ENCODE measurements around the gene GHRHR.

GHRHR gene

DNA sequence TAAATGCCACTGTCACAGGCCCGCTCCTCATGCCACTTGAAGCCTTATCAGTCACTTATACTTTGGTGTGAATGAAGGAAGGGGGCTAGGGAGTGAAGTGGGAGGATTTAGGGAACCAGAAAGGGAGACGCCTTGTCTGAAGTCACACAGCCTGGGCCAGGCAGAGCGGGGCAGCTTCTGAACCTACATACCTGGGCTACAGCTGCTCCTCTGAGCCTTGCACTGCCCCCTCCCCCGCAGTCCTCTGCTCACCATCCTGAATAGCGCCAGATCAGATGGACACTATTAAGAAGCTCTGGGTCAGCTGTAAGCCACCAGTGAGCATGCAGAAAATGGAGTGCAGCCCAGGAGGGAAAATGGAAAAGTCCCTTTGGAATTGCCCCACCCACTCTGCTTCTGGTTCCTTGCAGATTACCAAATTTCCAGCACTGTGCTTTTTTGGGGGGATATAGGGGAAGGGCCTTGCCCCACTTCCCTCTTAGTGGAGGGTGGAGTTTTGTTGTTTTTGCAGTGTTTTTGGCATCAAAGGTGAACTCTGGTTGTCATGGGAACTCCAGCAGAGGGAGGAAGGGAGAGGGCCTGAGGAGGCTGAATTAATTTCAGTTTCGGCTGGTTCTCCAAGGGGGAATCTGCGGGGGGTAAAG lies 53.4 kb downstream of the GHRHR start:
- DNase-seq, result no peak

DNA sequence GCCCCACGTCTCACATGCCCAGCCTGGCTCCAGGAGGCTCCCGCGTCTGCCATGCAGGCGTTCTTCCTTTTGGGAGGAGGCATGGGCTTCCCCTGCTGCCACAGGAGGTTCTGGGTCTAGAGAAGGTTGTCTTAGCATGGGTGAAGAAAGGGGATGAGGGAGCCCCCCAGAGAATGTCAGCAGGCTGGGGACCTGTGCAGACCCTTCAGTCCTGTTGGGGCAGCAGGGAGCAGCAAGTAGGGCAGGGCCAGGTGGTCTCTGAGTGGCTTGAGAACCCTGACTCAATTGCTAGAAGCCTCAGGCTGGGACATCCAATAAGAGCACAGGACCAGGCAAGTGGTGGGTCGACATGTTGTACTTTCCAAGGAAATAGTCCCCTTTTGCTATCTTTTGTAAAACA lies 54.0 kb downstream of the GHRHR start:
- DNase-seq, result no peak

DNA sequence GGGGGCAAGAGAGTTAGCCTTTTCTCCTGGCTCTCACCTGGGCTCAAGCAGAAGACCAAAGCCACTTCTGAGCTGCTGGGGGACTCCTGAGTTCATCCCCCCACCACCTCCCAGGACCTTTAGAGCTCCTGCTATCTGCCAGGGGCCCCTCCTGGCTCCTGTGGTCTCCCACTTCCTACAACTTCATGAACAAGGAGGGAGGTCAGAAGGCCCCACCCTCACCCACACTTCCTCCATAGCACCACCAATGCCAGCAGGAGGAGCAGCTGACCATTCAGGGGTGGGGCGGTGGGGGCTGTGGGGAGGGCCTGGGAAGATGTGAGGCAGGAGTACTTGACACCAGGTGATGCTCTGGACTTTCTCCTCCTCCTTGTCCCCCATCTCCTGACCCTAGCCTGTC lies 55.8 kb downstream of the GHRHR start:
- DNase-seq, result no peak

DNA sequence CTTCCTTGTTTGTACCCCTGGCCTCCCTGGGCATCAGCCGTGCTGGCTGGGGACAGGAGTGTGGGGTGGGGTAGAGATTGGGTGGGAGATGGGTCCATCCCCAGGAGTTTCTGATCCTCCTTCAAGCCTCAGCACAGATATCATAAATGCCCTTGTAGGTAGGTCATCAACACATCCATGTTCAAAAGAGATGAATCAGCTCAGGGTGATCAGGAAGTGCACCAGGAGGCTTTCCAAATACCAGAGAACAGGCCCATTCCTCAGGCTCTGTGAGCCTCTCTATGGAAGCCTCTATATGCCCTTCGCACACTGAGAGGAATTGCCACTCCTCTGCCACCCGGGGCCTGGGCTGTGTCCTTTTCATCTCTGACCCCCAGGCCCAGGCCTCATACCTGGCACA lies 56.4 kb downstream of the GHRHR start:
- DNase-seq, result no peak

DNA sequence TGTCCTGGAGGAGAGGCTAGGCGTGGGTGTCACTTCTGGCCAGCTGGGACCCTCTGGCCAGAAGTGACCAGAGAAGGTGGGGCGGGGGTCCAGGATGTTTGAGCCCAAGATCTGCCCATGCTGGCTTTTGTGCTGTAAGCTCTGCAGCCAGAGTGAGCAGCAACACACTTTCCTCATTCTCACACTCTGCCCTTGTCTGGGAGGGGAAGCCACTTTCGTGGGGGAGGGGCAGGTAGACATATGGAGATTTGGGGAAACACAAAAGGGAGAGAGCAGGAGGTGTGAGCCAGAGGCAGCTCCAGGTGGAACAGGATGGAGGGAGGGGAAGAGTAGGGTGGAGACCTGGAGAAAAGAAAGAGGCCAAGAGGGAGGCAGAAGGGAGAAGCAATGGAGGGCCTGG lies 56.9 kb downstream of the GHRHR start:
- no peak for DNase-seq

DNA sequence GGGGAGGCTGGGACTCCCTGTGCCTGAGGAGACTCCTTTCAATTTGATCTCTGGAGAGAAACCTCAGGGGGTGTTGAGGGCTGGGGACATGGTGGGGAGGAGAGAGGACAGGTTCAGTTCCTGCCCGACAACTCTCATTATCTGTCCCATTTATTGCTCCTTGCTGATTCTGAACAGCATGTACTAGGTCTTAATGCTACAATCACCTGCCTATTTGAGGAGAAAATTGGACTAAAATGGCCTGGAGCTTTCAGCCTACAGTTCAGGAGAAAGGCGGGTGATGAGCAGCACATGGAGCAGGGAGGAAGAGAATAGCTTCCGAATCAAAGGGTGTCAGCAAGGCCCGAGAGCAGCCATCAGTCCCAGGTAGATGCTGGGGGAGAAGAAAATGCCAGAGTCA lies 58.4 kb downstream of the GHRHR start:
- DNase-seq, result no peak

DNA sequence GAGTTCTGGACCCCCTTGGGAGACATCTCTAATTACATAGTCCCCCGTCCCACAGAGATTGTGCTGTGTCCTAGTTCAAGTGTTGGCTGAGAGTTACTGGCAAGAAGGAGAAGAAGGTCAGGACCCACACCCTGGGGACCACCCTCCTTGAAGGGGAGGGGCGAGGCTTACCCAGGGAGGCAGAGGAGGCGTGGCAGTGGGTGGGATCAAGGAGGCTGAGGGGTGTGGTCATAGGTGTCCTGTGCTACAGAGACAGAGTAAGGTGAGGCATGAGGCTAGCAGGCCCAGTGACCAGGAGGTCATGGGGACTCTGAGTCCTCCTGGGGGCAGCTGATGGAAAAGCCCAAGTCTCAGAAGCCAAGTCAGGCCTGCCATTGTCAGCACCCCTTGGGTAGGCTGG lies 59.0 kb downstream of the GHRHR start:
- no peak for DNase-seq

DNA sequence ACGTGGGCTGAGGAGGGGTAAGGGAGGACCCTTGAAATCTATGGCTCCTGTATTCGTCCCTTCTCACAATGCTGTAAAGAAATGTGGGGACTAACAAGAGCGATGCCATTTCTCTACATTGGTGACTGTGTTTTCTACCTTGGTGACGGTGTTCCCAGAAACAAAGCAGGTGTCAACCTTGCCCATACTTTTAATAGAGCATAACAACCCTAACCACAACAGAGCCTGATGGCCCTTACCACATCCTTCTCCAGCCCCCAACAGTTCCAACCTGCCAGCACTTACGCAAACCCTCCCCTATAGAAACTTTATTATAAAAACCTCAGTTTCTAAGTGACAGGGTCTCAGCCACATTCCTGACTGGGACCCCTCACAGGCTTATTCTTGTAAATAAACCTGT lies 60.1 kb downstream of the GHRHR start:
- no peak for DNase-seq

DNA sequence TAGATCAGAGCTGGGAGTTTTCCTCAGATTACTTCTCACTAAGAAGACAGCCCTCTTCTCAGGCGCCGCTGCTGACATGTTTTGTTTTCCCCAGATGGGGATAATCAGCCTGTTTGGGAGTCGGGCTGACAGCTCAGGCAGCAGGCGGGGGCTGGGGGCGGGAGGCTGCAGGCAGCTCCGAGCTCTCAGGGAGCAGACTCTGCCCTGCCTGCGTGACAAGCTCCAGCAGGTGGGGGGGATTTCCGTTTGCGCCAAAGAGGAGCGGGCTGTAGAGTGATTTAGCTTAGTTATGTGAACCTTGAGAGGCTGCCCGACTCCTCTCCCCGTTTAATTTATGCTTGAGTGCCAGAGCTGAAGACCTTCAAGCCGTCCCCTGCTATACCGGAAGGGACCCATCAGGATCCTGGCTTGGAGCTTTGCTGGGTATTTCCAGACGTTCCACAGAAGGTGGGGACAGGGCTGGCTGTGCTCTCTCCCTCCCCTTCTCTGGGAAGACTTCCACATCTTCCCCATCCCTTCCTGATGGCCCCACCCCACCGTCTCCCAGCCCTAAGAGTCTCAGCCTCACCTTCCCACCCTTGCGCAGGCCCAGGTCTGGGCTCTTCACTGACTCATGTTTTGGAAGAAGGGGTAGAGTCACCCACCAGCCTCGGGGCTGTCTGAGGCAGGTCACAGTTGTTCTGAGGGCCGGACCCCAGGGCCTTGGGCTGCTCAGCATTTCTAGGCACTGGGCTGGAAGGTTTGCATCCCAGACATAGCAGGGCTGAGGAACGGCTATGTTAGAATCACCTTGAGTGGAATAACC lies 63.6 kb downstream of the GHRHR start:
- no peak for DNase-seq

DNA sequence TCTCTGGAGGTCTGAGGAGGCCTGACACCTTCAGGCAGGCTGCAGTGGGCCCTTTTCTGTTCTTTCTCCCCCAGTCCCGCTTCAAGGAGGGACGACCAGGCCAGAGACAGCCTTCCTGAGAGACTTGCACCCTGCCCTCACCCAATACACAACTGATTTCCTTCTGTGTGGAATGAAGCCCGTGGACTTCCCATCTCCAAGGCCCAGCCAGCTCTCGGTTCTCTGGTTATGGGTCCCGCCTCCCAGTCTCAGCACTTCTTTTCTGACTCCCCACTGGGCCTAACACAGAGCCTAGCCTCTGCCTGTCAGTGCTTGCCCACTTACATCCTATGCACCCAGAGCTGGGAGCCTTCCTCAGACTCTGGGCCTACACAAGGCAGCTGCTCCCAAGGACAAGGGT lies 64.3 kb downstream of the GHRHR start:
- DNase-seq, result no peak

DNA sequence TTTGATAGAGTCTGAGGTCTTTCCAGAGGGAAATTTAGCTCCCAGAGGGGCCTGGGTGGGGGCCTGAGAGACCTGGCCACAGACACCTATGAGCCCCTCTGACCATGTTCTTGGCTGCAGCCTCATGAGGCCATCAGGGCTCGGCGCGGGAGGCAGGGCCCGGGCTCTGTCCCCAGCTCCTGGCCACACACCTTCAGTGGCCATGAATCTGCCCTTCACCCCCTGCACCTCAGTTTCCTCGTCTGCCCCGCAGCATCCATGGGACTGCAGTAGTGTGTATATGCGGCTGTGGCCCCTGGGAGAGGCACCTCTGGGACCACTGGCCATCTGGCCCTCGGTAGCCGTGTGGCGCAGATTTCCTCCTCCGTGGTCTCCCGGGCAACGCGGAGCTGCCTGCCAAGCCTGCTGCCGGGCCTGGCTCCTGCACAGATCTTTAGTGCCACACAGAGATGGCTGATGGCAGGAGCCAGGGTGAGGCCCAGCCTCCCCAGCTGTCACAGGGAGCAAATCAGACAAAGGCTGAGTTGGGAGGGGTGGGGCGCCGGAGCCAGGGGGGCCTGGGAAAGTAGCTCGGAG lies 64.8 kb downstream of the GHRHR start:
- DNase-seq, result no peak
